ENCODE measurements around the gene SLC25A34. TPM values are rescaled to one million over a fixed set of nuclear protein-coding genes. Genes with fewer than 3 reads are reported as not detected.

The SLC25A34 gene
- total and polyA plus RNA-seq, 9 donors, result 1.0 to 2.5 (median 1.9) TPM

DNA sequence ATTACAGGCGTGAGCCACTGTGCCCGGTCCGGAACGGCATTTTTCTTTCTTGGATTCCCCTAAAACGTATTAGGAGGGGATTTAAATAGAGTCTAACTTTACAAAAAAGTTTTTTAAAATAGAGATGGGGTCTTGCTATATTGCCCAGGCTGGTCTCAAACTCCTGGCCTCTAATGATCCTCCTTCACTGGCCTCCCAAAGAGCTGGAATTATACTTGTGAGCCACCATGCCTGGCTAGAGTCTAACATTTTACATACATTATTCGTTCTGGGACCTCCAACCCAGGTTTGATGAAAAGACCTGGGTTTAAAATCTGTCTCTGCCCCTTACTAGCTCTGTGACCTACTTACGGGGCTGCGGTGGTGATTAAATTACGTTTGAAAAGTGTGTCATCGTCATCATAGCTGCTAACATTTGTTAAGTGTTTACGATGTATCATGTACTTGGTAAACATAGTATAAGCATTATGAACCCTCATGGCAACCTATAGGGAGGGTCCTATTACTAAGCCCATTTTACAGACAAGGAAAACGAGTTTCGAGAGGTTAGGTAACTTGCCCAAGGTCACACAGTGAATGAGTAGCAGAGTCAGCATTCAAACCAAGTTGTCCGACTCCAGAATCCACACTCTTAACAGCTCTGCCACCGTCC lies 27.4 kb upstream of the SLC25A34 start:
- no peak for DNase-seq
- no peaks in the 10 kb centered on the region for H3K27me3 ChIP-seq
- intact Hi-C loops (cut with DNase I), result no loop called here
- H3K4me1 ChIP-seq (ENCODE audit: insufficient read depth), result peaks cover 14% of the 10 kb centered on the region
- H3K36me3 ChIP-seq, result no peaks in the 10 kb centered on the region
- H3K4me3 ChIP-seq, result no peak overlapping the region
- H3K9me3 ChIP-seq, result no peaks in the 10 kb centered on the region
- WGBS, 3 donors, result 88 to 94% (median 90%) methylated on average over 15 of the region's 15 CpGs
- no peak overlapping the region for H3K27ac ChIP-seq
- TF ChIP-seq POLR2A (IDR thresholded peaks at IDR 0.05) (no peak), EP300 (IDR thresholded peaks at IDR 0.05) (no peak), CTCF (IDR thresholded peaks at IDR 0.05) (no peak)

- TF ChIP-seq EP300 (IDR thresholded peaks at IDR 0.05) (no peak), CTCF (IDR thresholded peaks at IDR 0.05) (no peak), POLR2A (IDR thresholded peaks at IDR 0.05) (no peak)
- Histone ChIP-seq H3K36me3 (no peaks in the 10 kb centered on the region), H3K4me3 (no peak overlapping the region), H3K4me1 (ENCODE audit: insufficient read depth) (peaks cover 12% of the 10 kb centered on the region), H3K9me3 (no peaks in the 10 kb centered on the region), H3K27me3 (no peaks in the 10 kb centered on the region), H3K27ac (no peak overlapping the region)
- no peak for DNase-seq
- WGBS, 3 donors, result 94 to 96% (median 95%) methylated on average over 4 of the region's 4 CpGs
- intact Hi-C loops (cut with DNase I), result no loop called here
Observed at GRCh38 chr1:15709226-15709625, 26.8 kb upstream of the SLC25A34 start.

GRCh38 chr1:15712168-15712567 lies 23.9 kb upstream of the SLC25A34 start:
- intact Hi-C loops (cut with DNase I), result no loop called here
- Histone ChIP-seq H3K4me1 (ENCODE audit: insufficient read depth) (peaks cover 8% of the 10 kb centered on the region), H3K9me3 (no peaks in the 10 kb centered on the region), H3K4me3 (no peak overlapping the region), H3K36me3 (no peaks in the 10 kb centered on the region), H3K27me3 (no peaks in the 10 kb centered on the region), H3K27ac (no peak overlapping the region)
- no peak for DNase-seq
- 71 to 75% (median 71%) methylated on average over 4 of the region's 4 CpGs for WGBS, 3 donors
- TF ChIP-seq POLR2A (IDR thresholded peaks at IDR 0.05), result no peak
- TF ChIP-seq CTCF (IDR thresholded peaks at IDR 0.05), result no peak
- TF ChIP-seq EP300 (IDR thresholded peaks at IDR 0.05), result no peak

GRCh38 chr1:15714406-15715136 lies 21.5 kb upstream of the SLC25A34 start:
- peaks cover 8% of the 10 kb centered on the region for H3K4me1 ChIP-seq (ENCODE audit: insufficient read depth)
- no peaks in the 10 kb centered on the region for H3K27me3 ChIP-seq
- 29 to 35% (median 34%) methylated on average over 4 of the region's 4 CpGs for WGBS, 3 donors
- DNase-seq, result peak in 1 of 5 donors; percentile 44
- H3K4me3 ChIP-seq, result no peak overlapping the region
- no peaks in the 10 kb centered on the region for H3K36me3 ChIP-seq
- TF ChIP-seq POLR2A (IDR thresholded peaks at IDR 0.05) (no peak), CTCF (IDR thresholded peaks at IDR 0.05) (no peak), EP300 (IDR thresholded peaks at IDR 0.05) (no peak)
- no peaks in the 10 kb centered on the region for H3K9me3 ChIP-seq
- intact Hi-C loops (cut with DNase I), result no loop called here
- peak overlapping the region in 1 of 2 donors; percentile 14 for H3K27ac ChIP-seq

All from ovary (tissue), 9 donors.